T-helper 17 cell (primary cell): ENCODE results near the gene DSC1. TPM values are rescaled to one million over a fixed set of nuclear protein-coding genes. Genes with fewer than 3 reads are reported as not detected.

Experiments
- ATAC-seq: fragments of 150-1000 bp; cut with Tn5 transposase; 2 replicates; pipeline ENCODE4 v1.10.0; 2021; ENCODE audit warnings: mild to moderate bottlenecking, moderate library complexity
- DNase-seq, 3 donors: peaks; one replicate each; pipeline versions ENCODE4 v3.0.0 to v3.0.0-alpha.2; 2020 to 2021
- H3K9me3 ChIP-seq: one replicate; pipeline ENCODE4 v1.7.0; 2013; ENCODE audit warnings: low read length, mild to moderate bottlenecking; ENCODE audit not compliant: control insufficient read depth, poor library complexity, severe bottlenecking
- H3K27ac Mint-ChIP-seq: one replicate; pipeline ENCODE4 v1.8.0; 2022; ENCODE audit warnings: mild to moderate bottlenecking, moderate library complexity, mixed read lengths
- H3K27me3 Mint-ChIP-seq: one replicate; pipeline ENCODE4 v1.8.0; 2022; ENCODE audit warnings: mixed read lengths
- H3K36me3 Mint-ChIP-seq: one replicate; pipeline ENCODE4 v1.8.0; 2022; ENCODE audit warnings: low read depth, mixed read lengths
- H3K4me1 Mint-ChIP-seq: one replicate; pipeline ENCODE4 v1.8.0; 2022; ENCODE audit warnings: mild to moderate bottlenecking, mixed read lengths
- H3K4me3 Mint-ChIP-seq: one replicate; pipeline ENCODE4 v1.8.0; 2022; ENCODE audit warnings: mild to moderate bottlenecking, moderate library complexity, mixed read lengths
- total RNA-seq, 4 donors: library from RNA in 2 of 4; stranded (reverse) in 2 of 4; gene quantifications; one replicate each; pipeline ENCODE4 v1.2.3 and lab custom pipeline; 2022 to 2026

Gene DSC1
- total RNA-seq, 2 donors from 2014 or later = 0.15 to 0.16 TPM

DNA sequence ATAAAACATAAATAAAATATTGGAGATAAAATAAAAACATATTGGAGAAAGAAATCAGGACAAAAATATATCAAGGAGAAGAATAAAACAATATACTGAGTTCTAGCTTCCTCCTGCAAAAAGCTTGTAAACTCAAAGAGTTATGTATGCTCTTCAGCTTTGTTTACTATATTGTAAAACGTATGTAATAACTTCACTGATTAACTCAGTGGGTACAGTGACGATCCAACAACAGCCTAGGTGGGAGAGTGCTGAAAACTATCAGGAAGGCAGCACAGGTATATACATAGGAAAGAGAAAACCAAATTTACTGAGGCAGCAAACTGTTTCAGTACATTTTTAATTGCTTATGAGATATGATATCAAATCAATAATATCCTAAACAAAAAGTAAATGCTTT lies 68.8 kb downstream of the DSC1 start:
- ATAC-seq (no peak), DNase-seq (no peak)
- no peaks in the 10 kb centered on the region for H3K36me3 Mint-ChIP-seq
- H3K4me3 Mint-ChIP-seq = no peak overlapping the region
- H3K4me1 Mint-ChIP-seq = no peaks in the 10 kb centered on the region
- no peaks in the 10 kb centered on the region for H3K27me3 Mint-ChIP-seq
- H3K9me3 ChIP-seq = no peaks in the 10 kb centered on the region
- H3K27ac Mint-ChIP-seq = no peak overlapping the region

DNA sequence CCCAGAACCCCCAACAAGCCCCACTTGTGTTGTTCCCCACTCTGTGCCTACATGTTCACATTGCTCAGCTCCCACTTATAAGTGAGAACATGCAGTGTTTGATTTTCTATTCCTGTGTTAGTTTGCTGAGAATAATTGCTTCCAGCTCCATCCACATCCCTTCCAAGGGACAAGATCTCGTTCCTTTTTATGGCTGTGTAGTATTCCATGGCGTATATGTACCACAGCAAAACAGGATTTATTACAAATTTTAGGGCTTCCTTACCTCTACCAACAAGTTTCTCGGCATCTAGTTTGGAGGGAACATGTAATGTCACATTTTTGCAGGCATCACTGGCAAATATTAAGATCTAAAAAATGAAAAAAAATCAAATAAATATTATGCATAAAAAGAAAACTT lies 69.4 kb downstream of the DSC1 start:
- Mint-ChIP-seq H3K36me3 (no peaks in the 10 kb centered on the region), H3K4me3 (no peak overlapping the region), H3K27ac (no peak overlapping the region), H3K27me3 (no peaks in the 10 kb centered on the region), H3K4me1 (no peaks in the 10 kb centered on the region)
- ATAC-seq (no peak), DNase-seq (no peak)
- H3K9me3 ChIP-seq = no peaks in the 10 kb centered on the region

DNA sequence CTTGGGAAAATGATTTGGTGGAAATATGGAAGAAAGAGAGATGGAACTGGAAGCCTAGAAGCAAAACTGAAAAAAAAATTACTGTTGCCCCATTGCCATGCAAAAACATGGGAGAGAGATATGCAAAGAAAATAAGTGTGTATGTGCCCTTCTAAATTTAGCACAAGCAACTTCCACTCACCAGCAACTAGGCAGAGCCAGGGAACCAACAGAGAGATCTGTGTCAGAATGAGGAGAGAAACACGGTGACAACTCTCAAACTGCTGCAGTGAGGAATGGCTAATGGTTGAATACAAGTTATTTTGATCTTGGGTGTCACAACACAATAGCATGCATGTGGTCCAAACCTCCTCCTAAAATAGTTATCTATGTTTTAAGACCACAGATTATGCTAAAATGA lies 71.3 kb downstream of the DSC1 start:
- Mint-ChIP-seq H3K36me3 (no peaks in the 10 kb centered on the region), H3K4me1 (no peaks in the 10 kb centered on the region), H3K27me3 (no peaks in the 10 kb centered on the region), H3K4me3 (no peak overlapping the region), H3K27ac (no peak overlapping the region)
- DNase-seq (no peak), ATAC-seq (no peak)
- no peaks in the 10 kb centered on the region for H3K9me3 ChIP-seq

DNA sequence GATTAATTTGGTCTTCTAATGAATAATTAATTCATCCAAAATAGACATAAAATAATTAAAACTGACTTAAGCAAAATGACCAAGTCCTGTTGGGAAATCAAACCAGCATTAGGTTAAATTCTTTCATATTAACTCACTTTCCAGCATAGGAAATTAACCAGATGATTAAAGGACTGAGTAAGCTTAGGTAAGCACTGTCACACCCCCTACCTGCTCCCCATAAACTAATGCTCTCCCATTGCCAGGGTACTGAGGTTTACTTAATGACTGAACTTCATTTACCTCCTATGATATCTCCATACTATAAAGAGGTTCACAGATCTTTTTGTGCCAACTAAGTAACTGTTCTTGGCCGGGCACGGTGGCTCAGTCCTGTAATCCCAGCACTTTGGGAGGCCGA lies 74.1 kb downstream of the DSC1 start:
- Mint-ChIP-seq H3K27me3 (no peaks in the 10 kb centered on the region), H3K36me3 (no peaks in the 10 kb centered on the region), H3K27ac (no peak overlapping the region), H3K4me3 (no peak overlapping the region), H3K4me1 (no peaks in the 10 kb centered on the region)
- no peak for DNase-seq
- no peak for ATAC-seq
- H3K9me3 ChIP-seq = no peaks in the 10 kb centered on the region

DNA sequence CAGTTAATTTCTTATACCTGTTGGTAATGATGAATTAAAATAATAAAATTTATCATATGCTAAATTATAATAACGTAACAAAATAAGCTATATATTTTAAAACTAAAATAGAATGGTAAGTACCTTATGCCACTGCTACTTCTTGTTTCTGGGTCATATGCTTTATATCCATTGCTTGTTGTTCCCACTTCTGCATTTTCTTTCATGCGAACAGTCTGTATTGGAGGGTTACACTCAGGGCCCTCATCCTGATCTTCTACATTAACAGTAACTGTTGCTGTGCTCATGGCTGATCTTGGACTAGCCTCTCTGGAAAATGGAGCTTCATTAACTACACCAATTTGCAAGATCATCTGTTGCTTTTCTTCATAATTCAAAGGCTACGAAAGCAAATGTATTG lies 82.7 kb downstream of the DSC1 start:
- ATAC-seq (no peak), DNase-seq (no peak)
- H3K9me3 ChIP-seq = no peaks in the 10 kb centered on the region
- Mint-ChIP-seq H3K4me3 (no peak overlapping the region), H3K4me1 (no peaks in the 10 kb centered on the region), H3K27me3 (no peaks in the 10 kb centered on the region), H3K36me3 (no peaks in the 10 kb centered on the region), H3K27ac (no peak overlapping the region)

Other genes starting within 250 kb of the DSC1 start
- gene DSC3, start 120.1 kb downstream of the DSC1 start, total RNA-seq = not detected
- gene DSC2, start 60.4 kb downstream of the DSC1 start, total RNA-seq = under 1 TPM in 1 of 2 donors, not detected in 1; 0.05 TPM
- not detected for gene DSG1, start 155.3 kb upstream of the DSC1 start, total RNA-seq
- not detected for gene DSG4, start 213.9 kb upstream of the DSC1 start, total RNA-seq